Tibial nerve (tissue), 4 donors: ENCODE data around the gene PER1. TPM values are rescaled to one million over a fixed set of nuclear protein-coding genes. Genes with fewer than 3 reads are reported as not detected.

ENCODE experiments used
- DNase-seq, 2 donors: peaks; one replicate each; pipeline ENCODE4 v3.0.0-alpha.2; 2019; ENCODE audit warnings: low spot score in 2 of 2
- H3K27ac ChIP-seq, 4 donors: fragments of 200-600 bp; sonication (generic) in 3 of 4; one replicate each; pipeline ENCODE4 v1.5.1; 2017 to 2019; ENCODE audit warnings: mild to moderate bottlenecking in 1 of 4
- H3K27me3 ChIP-seq, 2 donors: fragments of 200-600 bp; sonication (generic) in 1 of 2; one replicate each; pipeline versions ENCODE4 v1.5.1 to v1.6.0; 2017 to 2019
- H3K36me3 ChIP-seq, 3 donors: fragments of 200-600 bp; sonication (generic); one replicate each; pipeline ENCODE4 v1.5.1; 2018 to 2019
- H3K4me1 ChIP-seq, 4 donors: fragments of 200-600 bp; sonication (generic) in 3 of 4; one replicate each; pipeline ENCODE4 v1.5.1; 2017 to 2019
- H3K4me3 ChIP-seq, 4 donors: fragments of 200-600 bp; sonication (generic) in 3 of 4; one replicate each; pipeline ENCODE4 v1.5.1; 2017 to 2019; ENCODE audit warnings: mild to moderate bottlenecking in 1 of 4, moderate library complexity in 1 of 4
- H3K9me3 ChIP-seq, 4 donors: fragments of 200-600 bp; sonication (generic) in 3 of 4; one replicate each; pipeline ENCODE4 v1.5.1; 2017 to 2019
- CTCF ChIP-seq, 5 experiments: fragments of 200-600 bp in 3 of 5; fragments of 450-650 bp in 2 of 5; sonication (generic) in 3 of 5; IDR thresholded peaks; one replicate each; pipeline ENCODE4 v1.5.1; 2016 to 2019; ENCODE audit warnings: antibody characterized with exemption in 5 of 5, mild to moderate bottlenecking in 3 of 5, moderate library complexity in 2 of 5
- EP300 ChIP-seq, 2 donors: sonication (generic); formaldehyde crosslinking; IDR thresholded peaks; one replicate each; pipeline ENCODE4 v1.6.1; 2017; ENCODE audit warnings: antibody characterized with exemption in 2 of 2, mild to moderate bottlenecking in 1 of 2
- POLR2A ChIP-seq, 2 donors: fragments of 450-650 bp; IDR thresholded peaks; one replicate each; pipeline ENCODE4 v1.6.1; 2017; ENCODE audit warnings: antibody characterized with exemption in 2 of 2, mild to moderate bottlenecking in 2 of 2, moderate library complexity in 2 of 2
- WGBS, 2 donors: methylation state at CpG; one replicate each; pipeline ENCODE4 v1.1.5; 2018; 5-methylcytosine and 5-hydroxymethylcytosine counted together
- total RNA-seq, 4 donors: library from RNA; depleted of rRNA; stranded (reverse); fragments of >200 nt; gene quantifications; one replicate each; pipeline ENCODE4 v1.1.0, GENCODE V29; 2016

The PER1 gene
- total RNA-seq, 4 donors from 2014 or later: 157 to 328 (median 204) TPM

- Histone ChIP-seq H3K36me3 (peaks cover 0 to 24% (median 3%) of the 10 kb centered on the region in 3 donors), H3K4me3 (no peak overlapping the region), H3K4me1 (peaks cover 0 to 58% (median 38%) of the 10 kb centered on the region in 4 donors), H3K27me3 (no peaks in the 10 kb centered on the region), H3K27ac (peak overlapping the region; percentile 98 to 100 (median 100)), H3K9me3 (no peaks in the 10 kb centered on the region)
- WGBS, 2 donors: 52 to 56% methylated on average over 3 of the region's 3 CpGs
- TF ChIP-seq EP300 (IDR thresholded peaks at IDR 0.05) (no peak), POLR2A (IDR thresholded peaks at IDR 0.05) (no peak), CTCF (IDR thresholded peaks at IDR 0.05) (no peak)
- DNase-seq: no peak
These were observed 6.8 kb upstream of the PER1 start for GRCh38 chr17:8159032-8159400.

GRCh38 chr17:8158267-8159031, 6.2 kb upstream of the PER1 start:
- peaks cover 0 to 24% (median 3%) of the 10 kb centered on the region in 3 donors for H3K36me3 ChIP-seq
- H3K27ac ChIP-seq: peak overlapping the region; percentile 98 to 100 (median 100)
- peaks cover 0 to 57% (median 38%) of the 10 kb centered on the region in 4 donors for H3K4me1 ChIP-seq
- no peaks in the 10 kb centered on the region for H3K9me3 ChIP-seq
- no peak overlapping the region for H3K4me3 ChIP-seq
- H3K27me3 ChIP-seq: no peaks in the 10 kb centered on the region
- DNase-seq: peak; percentile 96 to 98
- TF ChIP-seq CTCF (IDR thresholded peaks at IDR 0.05) (peak; percentile 90 to 96 (median 94)), EP300 (IDR thresholded peaks at IDR 0.05) (peak; percentile 64 to 76), POLR2A (IDR thresholded peaks at IDR 0.05) (peak in 1 of 2 donors; percentile 29)
- 39 to 46% methylated on average over 19 to 20 of the region's 20 CpGs for WGBS, 2 donors

- peak; percentile 100 for DNase-seq
- H3K27me3 ChIP-seq: no peaks in the 10 kb centered on the region
- H3K27ac ChIP-seq: peak overlapping the region; percentile 99 to 100 (median 100)
- H3K4me3 ChIP-seq: peak overlapping the region; percentile 81 to 92 (median 89)
- peaks cover 3 to 56% (median 41%) of the 10 kb centered on the region in 4 donors for H3K4me1 ChIP-seq
- H3K36me3 ChIP-seq: peaks cover 0 to 26% (median 3%) of the 10 kb centered on the region in 3 donors
- peak in 3 of 5 experiments; percentile 8 to 33 (median 25) for TF ChIP-seq CTCF (IDR thresholded peaks at IDR 0.05)
- peak; percentile 100 for TF ChIP-seq POLR2A (IDR thresholded peaks at IDR 0.05)
- TF ChIP-seq EP300 (IDR thresholded peaks at IDR 0.05): peak; percentile 98 to 100
- WGBS, 2 donors: 1% methylated on average over 39 to 58 of the region's 59 CpGs
- H3K9me3 ChIP-seq: no peaks in the 10 kb centered on the region
These were observed 4.2 kb upstream of the PER1 start for GRCh38 chr17:8156246-8156992.

- Histone ChIP-seq H3K27ac (peak overlapping the region; percentile 98 to 100 (median 100)), H3K36me3 (peaks cover 0 to 21% (median 2%) of the 10 kb centered on the region in 3 donors), H3K4me1 (peaks cover 3 to 52% (median 42%) of the 10 kb centered on the region in 4 donors), H3K4me3 (peak overlapping the region; percentile 81 to 92 (median 89)), H3K9me3 (no peaks in the 10 kb centered on the region), H3K27me3 (no peaks in the 10 kb centered on the region)
- no peak for DNase-seq
- no peak for TF ChIP-seq EP300 (IDR thresholded peaks at IDR 0.05)
- WGBS, 2 donors: 0 to 2% methylated on average over 8 to 11 of the region's 11 CpGs
These were observed 3.7 kb upstream of the PER1 start for GRCh38 chr17:8155996-8156245.

- Histone ChIP-seq H3K4me3 (peak overlapping the region; percentile 81 to 92 (median 89)), H3K4me1 (peaks cover 3 to 52% (median 42%) of the 10 kb centered on the region in 4 donors), H3K36me3 (peaks cover 0 to 20% (median 0%) of the 10 kb centered on the region in 3 donors), H3K27me3 (no peaks in the 10 kb centered on the region), H3K27ac (peak overlapping the region; percentile 98 to 100 (median 100)), H3K9me3 (no peaks in the 10 kb centered on the region)
- no peak for TF ChIP-seq POLR2A (IDR thresholded peaks at IDR 0.05)
- DNase-seq: peak in 1 of 2 donors; percentile 40
- 14 to 21% methylated on average over 14 of the region's 14 CpGs for WGBS, 2 donors
These were observed 3.2 kb upstream of the PER1 start for GRCh38 chr17:8155231-8155995.
